Nephron progenitor cell (in vitro differentiated cells): Measurements from ENCODE around the gene PPP1R14B.

Source experiments
- DNase-seq: peaks from one replicate; pipeline ENCODE4 v3.0.0; 2021
- H3K27ac Mint-ChIP-seq: 2 replicates; pipeline ENCODE4 v1.8.0; 2021; ENCODE audit warnings: mild to moderate bottlenecking, moderate library complexity, mixed read lengths
- H3K27me3 Mint-ChIP-seq: 2 replicates; pipeline ENCODE4 v1.8.0; 2021; ENCODE audit warnings: mild to moderate bottlenecking, low read depth, mixed read lengths; ENCODE audit not compliant: poor library complexity
- H3K36me3 Mint-ChIP-seq: 2 replicates; pipeline ENCODE4 v1.8.0; 2021; ENCODE audit warnings: low read depth, mixed read lengths
- H3K4me1 Mint-ChIP-seq: 2 replicates; pipeline ENCODE4 v1.8.0; 2021; ENCODE audit warnings: mixed read lengths
- H3K4me3 Mint-ChIP-seq: 2 replicates; pipeline ENCODE4 v1.8.0; 2021; ENCODE audit warnings: mild to moderate bottlenecking, moderate library complexity, mixed read lengths
- H3K9me3 Mint-ChIP-seq: 2 replicates; pipeline ENCODE4 v1.8.0; 2021; ENCODE audit warnings: mild to moderate bottlenecking, moderate library complexity, mixed read lengths
- TF ChIP-seq, protein P1 (sequence below): fragments of 200-600 bp; sonication (generic); IDR thresholded peaks from 2 replicates; pipeline ENCODE4 v1.5.0; 2021; ENCODE audit warnings: antibody characterized with exemption

PPP1R14B gene

GRCh38 chr11:64223001-64223651 is 23.6 kb downstream of the PPP1R14B start:
- no peak overlapping the region for H3K27ac Mint-ChIP-seq
- H3K4me3 Mint-ChIP-seq = no peak overlapping the region
- H3K36me3 Mint-ChIP-seq = no peaks in the 10 kb centered on the region
- no peak for DNase-seq
- TF ChIP-seq, protein P1, sequence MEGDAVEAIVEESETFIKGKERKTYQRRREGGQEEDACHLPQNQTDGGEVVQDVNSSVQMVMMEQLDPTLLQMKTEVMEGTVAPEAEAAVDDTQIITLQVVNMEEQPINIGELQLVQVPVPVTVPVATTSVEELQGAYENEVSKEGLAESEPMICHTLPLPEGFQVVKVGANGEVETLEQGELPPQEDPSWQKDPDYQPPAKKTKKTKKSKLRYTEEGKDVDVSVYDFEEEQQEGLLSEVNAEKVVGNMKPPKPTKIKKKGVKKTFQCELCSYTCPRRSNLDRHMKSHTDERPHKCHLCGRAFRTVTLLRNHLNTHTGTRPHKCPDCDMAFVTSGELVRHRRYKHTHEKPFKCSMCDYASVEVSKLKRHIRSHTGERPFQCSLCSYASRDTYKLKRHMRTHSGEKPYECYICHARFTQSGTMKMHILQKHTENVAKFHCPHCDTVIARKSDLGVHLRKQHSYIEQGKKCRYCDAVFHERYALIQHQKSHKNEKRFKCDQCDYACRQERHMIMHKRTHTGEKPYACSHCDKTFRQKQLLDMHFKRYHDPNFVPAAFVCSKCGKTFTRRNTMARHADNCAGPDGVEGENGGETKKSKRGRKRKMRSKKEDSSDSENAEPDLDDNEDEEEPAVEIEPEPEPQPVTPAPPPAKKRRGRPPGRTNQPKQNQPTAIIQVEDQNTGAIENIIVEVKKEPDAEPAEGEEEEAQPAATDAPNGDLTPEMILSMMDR = no peak
- H3K9me3 Mint-ChIP-seq = no peaks in the 10 kb centered on the region
- H3K27me3 Mint-ChIP-seq = no peaks in the 10 kb centered on the region
- H3K4me1 Mint-ChIP-seq = peaks cover 34% of the 10 kb centered on the region

GRCh38 chr11:64222651-64223000 is 24.1 kb downstream of the PPP1R14B start:
- no peak for DNase-seq
- no peaks in the 10 kb centered on the region for H3K9me3 Mint-ChIP-seq
- no peaks in the 10 kb centered on the region for H3K36me3 Mint-ChIP-seq
- H3K27me3 Mint-ChIP-seq = no peaks in the 10 kb centered on the region
- H3K4me3 Mint-ChIP-seq = no peak overlapping the region
- TF ChIP-seq, protein P1 = no peak
- peaks cover 31% of the 10 kb centered on the region for H3K4me1 Mint-ChIP-seq
- H3K27ac Mint-ChIP-seq = no peak overlapping the region

DNA sequence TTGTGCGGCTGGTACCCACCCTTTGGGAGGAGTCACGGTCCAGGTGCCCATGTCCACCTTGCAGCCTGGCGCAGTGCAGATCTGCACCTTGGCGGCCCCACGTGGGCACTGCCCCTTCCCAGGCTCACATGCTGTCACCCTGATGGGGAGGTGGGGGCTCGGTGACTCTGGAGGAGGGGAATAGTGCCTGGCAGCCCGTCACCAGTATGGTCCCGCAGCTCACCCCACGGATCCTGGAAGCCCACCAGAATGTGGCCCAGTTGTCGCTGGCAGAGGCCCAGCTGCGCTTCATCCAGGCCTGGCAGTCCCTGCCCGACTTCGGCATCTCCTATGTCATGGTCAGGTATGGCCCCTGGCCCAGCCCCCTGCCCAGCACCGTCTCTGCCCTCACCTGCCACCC is 25.9 kb downstream of the PPP1R14B start:
- H3K4me3 Mint-ChIP-seq = no peak overlapping the region
- no peak overlapping the region for H3K27ac Mint-ChIP-seq
- H3K36me3 Mint-ChIP-seq = no peaks in the 10 kb centered on the region
- no peak for DNase-seq
- no peaks in the 10 kb centered on the region for H3K9me3 Mint-ChIP-seq
- peaks cover 22% of the 10 kb centered on the region for H3K4me1 Mint-ChIP-seq
- H3K27me3 Mint-ChIP-seq = no peaks in the 10 kb centered on the region
- TF ChIP-seq, protein P1 = no peak

DNA sequence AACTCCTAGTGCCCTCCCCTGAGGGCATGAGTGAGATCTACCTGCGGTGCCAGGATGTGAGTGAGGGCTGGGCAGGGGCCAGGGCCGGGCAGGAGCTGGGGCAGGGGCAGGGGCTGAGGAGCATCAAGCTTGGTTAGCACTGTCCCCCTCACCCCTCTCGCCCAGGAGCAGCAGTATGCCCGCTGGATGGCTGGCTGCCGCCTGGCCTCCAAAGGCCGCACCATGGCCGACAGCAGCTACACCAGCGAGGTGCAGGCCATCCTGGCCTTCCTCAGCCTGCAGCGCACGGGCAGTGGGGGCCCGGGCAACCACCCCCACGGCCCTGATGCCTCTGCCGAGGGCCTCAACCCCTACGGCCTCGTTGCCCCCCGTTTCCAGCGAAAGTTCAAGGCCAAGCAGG is 26.5 kb downstream of the PPP1R14B start:
- peaks cover 4% of the 10 kb centered on the region for H3K36me3 Mint-ChIP-seq
- H3K9me3 Mint-ChIP-seq = no peaks in the 10 kb centered on the region
- DNase-seq = no peak
- H3K4me1 Mint-ChIP-seq = peaks cover 17% of the 10 kb centered on the region
- no peak overlapping the region for H3K4me3 Mint-ChIP-seq
- no peak overlapping the region for H3K27ac Mint-ChIP-seq
- H3K27me3 Mint-ChIP-seq = peaks cover under 1% of the 10 kb centered on the region
- TF ChIP-seq, protein P1 = no peak

- Mint-ChIP-seq H3K9me3 (no peaks in the 10 kb centered on the region), H3K4me1 (peaks cover 12% of the 10 kb centered on the region), H3K4me3 (no peak overlapping the region), H3K27me3 (peaks cover 4% of the 10 kb centered on the region), H3K27ac (no peak overlapping the region), H3K36me3 (peaks cover 9% of the 10 kb centered on the region)
- TF ChIP-seq, protein P1 = no peak
- no peak for DNase-seq
Observed at GRCh38 chr11:64219755-64220154, 27.0 kb downstream of the PPP1R14B start.

DNA sequence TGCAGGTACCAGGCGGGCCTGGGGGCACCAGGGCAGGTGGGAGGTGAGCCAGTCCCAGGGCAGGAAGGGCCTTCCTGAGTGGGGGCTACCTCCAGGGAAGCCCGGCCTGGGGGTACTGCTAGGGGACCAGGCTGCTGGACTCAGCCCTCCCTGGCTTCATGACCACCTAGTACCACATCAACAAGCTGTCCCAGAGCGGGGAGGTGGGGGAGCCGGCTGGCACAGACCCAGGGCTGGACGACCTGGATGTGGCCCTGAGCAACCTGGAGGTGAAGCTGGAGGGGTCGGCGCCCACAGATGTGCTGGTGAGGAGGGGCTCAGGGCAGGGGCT is 27.4 kb downstream of the PPP1R14B start:
- peaks cover 13% of the 10 kb centered on the region for H3K36me3 Mint-ChIP-seq
- peaks cover 4% of the 10 kb centered on the region for H3K27me3 Mint-ChIP-seq
- TF ChIP-seq, protein P1 = no peak
- no peaks in the 10 kb centered on the region for H3K9me3 Mint-ChIP-seq
- DNase-seq = no peak
- peaks cover 11% of the 10 kb centered on the region for H3K4me1 Mint-ChIP-seq
- no peak overlapping the region for H3K4me3 Mint-ChIP-seq
- H3K27ac Mint-ChIP-seq = no peak overlapping the region
